SK-N-SH (cell line): ENCODE results near the gene RARA. TPM values are rescaled to one million over a fixed set of nuclear protein-coding genes. Genes with fewer than 3 reads are reported as not detected.

Source experiments
- CTCF ChIA-PET: fragments of 300-600, 350-600 bp; formaldehyde crosslinking; extraction: SDS; loops from one replicate; lab custom pipeline; 2021; lab: Yijun Ruan, JAX
- POLR2A ChIA-PET: fragments of 350-600 bp; sonication (Branson Sonifier 250); formaldehyde crosslinking; extraction: SDS; loops from one replicate; lab custom pipeline; 2020; ENCODE audit warnings: antibody characterized with exemption, inconsistent platforms; lab: Yijun Ruan, JAX
- DNase-seq: peaks from one replicate; pipeline ENCODE4 v3.0.0; 2012
- H2AFZ ChIP-seq: fragments of 200-600 bp; sonication (generic); 2 replicates; pipeline ENCODE4 v1.8.1; 2016; ENCODE audit warnings: antibody characterized with exemption, mild to moderate bottlenecking, low read depth
- H3F3A ChIP-seq: fragments of 200-600 bp; sonication (generic); replicated peaks from 2 replicates; pipeline ENCODE3; 2016; ENCODE audit warnings: antibody characterized with exemption, mild to moderate bottlenecking; ENCODE audit not compliant: insufficient read depth
- H3K27ac ChIP-seq, 2 experiments: fragments of 200-500 bp in 1 of 2; fragments of 200-600 bp in 1 of 2; sonication (Bioruptor generic) in 1 of 2; sonication (generic), shearing (Covaris generic) in 1 of 2; 2 replicates each; pipeline versions ENCODE4 v1.5.1 to v1.6.1; 2014 to 2016; ENCODE audit warnings: low read depth in 2 of 2, inconsistent platforms in 1 of 2, low read length in 1 of 2, mild to moderate bottlenecking in 1 of 2, mixed read lengths in 1 of 2
- H3K27me3 ChIP-seq: fragments of 200-600 bp; sonication (generic), shearing (Covaris generic); 2 replicates; pipeline ENCODE4 v1.6.1; 2016; ENCODE audit warnings: mixed run types; ENCODE audit not compliant: insufficient read depth
- H3K36me3 ChIP-seq, 2 experiments: fragments of 200-500 bp in 1 of 2; fragments of 200-600 bp in 1 of 2; sonication (Bioruptor generic) in 1 of 2; sonication (generic) in 1 of 2; replicated peaks in 1 of 2; 2 replicates each; pipeline versions ENCODE3 to v1.5.1; 2014 to 2016; ENCODE audit warnings: low read length in 1 of 2, mild to moderate bottlenecking in 1 of 2; ENCODE audit not compliant: insufficient read depth in 2 of 2, control insufficient read depth in 1 of 2
- H3K4me1 ChIP-seq, 2 experiments: fragments of 200-500 bp in 1 of 2; fragments of 200-600 bp in 1 of 2; sonication (Bioruptor generic) in 1 of 2; sonication (generic), shearing (Covaris generic) in 1 of 2; 2 replicates each; pipeline versions ENCODE4 v1.5.1 to v1.6.1; 2014 to 2016; ENCODE audit warnings: low read depth in 1 of 2, low read length in 1 of 2, mixed run types in 1 of 2; ENCODE audit not compliant: insufficient read depth in 2 of 2, control insufficient read depth in 1 of 2
- H3K4me2 ChIP-seq: fragments of 200-600 bp; sonication (generic), shearing (Covaris generic); 2 replicates; pipeline ENCODE4 v1.6.1; 2017; ENCODE audit warnings: mixed run types
- H3K4me3 ChIP-seq, 2 experiments: fragments of 200-500 bp in 1 of 2; fragments of 200-600 bp in 1 of 2; sonication (Bioruptor generic) in 1 of 2; sonication (generic), shearing (Covaris generic) in 1 of 2; 2 replicates each; pipeline versions ENCODE4 v1.5.1 to v1.8.1; 2014 to 2016; ENCODE audit warnings: low read depth in 2 of 2, inconsistent platforms in 1 of 2, low read length in 1 of 2, mild to moderate bottlenecking in 1 of 2, mixed read lengths in 1 of 2, moderate library complexity in 1 of 2
- H3K79me2 ChIP-seq: fragments of 200-600 bp; sonication (generic); 2 replicates; pipeline ENCODE4 v1.8.1; 2017; ENCODE audit warnings: mild to moderate bottlenecking; ENCODE audit not compliant: insufficient read depth
- H3K9ac ChIP-seq: fragments of 200-600 bp; sonication (generic); 2 replicates; pipeline ENCODE4 v1.6.1; 2017; ENCODE audit warnings: mixed run types
- H3K9me2 ChIP-seq: fragments of 200-600 bp; sonication (generic); 2 replicates; pipeline ENCODE4 v1.6.1; 2017; ENCODE audit warnings: mixed run types
- H3K9me3 ChIP-seq: fragments of 200-600 bp; sonication (generic); 2 replicates; pipeline ENCODE4 v1.6.1; 2017; ENCODE audit warnings: mixed run types, mild to moderate bottlenecking, moderate library complexity
- H4K20me1 ChIP-seq: fragments of 200-600 bp; sonication (generic); 2 replicates; pipeline ENCODE4 v1.6.1; 2017; ENCODE audit warnings: mild to moderate bottlenecking, mixed run types; ENCODE audit not compliant: insufficient read depth
- CHD2 ChIP-seq: fragments of 150-350 bp; IDR thresholded peaks from 2 replicates; pipeline ENCODE4 v1.6.1; 2018; ENCODE audit warnings: low read length; ENCODE audit not compliant: partially characterized antibody
- GATA2 ChIP-seq: sonication (generic); formaldehyde crosslinking; IDR thresholded peaks from 2 replicates; pipeline ENCODE4 v1.5.0; 2020; ENCODE audit warnings: mild to moderate bottlenecking, missing genetic modification reagents
- PBX3 ChIP-seq: IDR thresholded peaks from 2 replicates; pipeline ENCODE4; 2012
- RCOR1 ChIP-seq: fragments of 150-350 bp; IDR thresholded peaks from 2 replicates; pipeline ENCODE4 v1.6.1; 2017; ENCODE audit warnings: antibody characterized with exemption, low read length
- REST ChIP-seq: IDR thresholded peaks from 2 replicates; pipeline ENCODE4 v1.6.1; 2012; ENCODE audit warnings: mild to moderate bottlenecking, low read depth, low read length, moderate library complexity
- WGBS: methylation state at CpG from one replicate; pipeline ENCODE4 v1.1.6; 2017; ENCODE audit warnings: low lambda C conversion rate; 5-methylcytosine and 5-hydroxymethylcytosine counted together
- polyA plus RNA-seq, 3 experiments: library from polyadenylated mRNA; depleted of rRNA; stranded (reverse); fragments of >200 nt; gene quantifications; 2 replicates each; pipeline ENCODE4 v1.2.3, GENCODE V29; 2012
- TF ChIP-seq, protein P1 (sequence below): fragments of 150-350 bp; IDR thresholded peaks from 2 replicates; pipeline ENCODE4 v1.6.1; 2017; ENCODE audit warnings: antibody characterized with exemption, low read length, low read depth, borderline replicate concordance

RARA gene
- polyA plus RNA-seq, 1 of the 3 experiments (the other 2 are of a cell fraction) = 13.3 TPM

GRCh38 chr17:40349895-40350688 is 41.1 kb downstream of the RARA start:
- Histone ChIP-seq H3K4me2 (peak overlapping the region; percentile 33; the same call in 1 of the 2 replicates), H3K27ac (peak overlapping the region; percentile 39 to 99), H3K27me3 (no peaks in the 10 kb centered on the region), H3K79me2 (peaks cover 49% of the 10 kb centered on the region), H2AFZ (no peak overlapping the region), H3K4me1 (peaks cover 48 to 94% of the 10 kb centered on the region in 2 experiments), H3K9me2 (no peaks in the 10 kb centered on the region), H3K4me3 (no peak overlapping the region), H3F3A (peaks cover 5% of the 10 kb centered on the region), H4K20me1 (peaks cover 54% of the 10 kb centered on the region), H3K9me3 (no peaks in the 10 kb centered on the region), H3K36me3 (peaks cover 33 to 44% of the 10 kb centered on the region in 2 experiments), H3K9ac (0 out of 2 replicates have a peak overlapping the region, but pooled peaks have one; percentile 1)
- 56% methylated on average over 14 of the region's 19 CpGs for WGBS
- TF ChIP-seq REST (no peak), CHD2 (peak; percentile 43), GATA2 (CRISPR knock-in tag) (peak; percentile 47), RCOR1 (no peak), PBX3 (peak; percentile 67)
- TF ChIP-seq, protein P1, sequence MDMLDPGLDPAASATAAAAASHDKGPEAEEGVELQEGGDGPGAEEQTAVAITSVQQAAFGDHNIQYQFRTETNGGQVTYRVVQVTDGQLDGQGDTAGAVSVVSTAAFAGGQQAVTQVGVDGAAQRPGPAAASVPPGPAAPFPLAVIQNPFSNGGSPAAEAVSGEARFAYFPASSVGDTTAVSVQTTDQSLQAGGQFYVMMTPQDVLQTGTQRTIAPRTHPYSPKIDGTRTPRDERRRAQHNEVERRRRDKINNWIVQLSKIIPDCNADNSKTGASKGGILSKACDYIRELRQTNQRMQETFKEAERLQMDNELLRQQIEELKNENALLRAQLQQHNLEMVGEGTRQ = no peak
- ChIA-PET POLR2A (interaction anchor here (0.6 to 4.7 kb wide), 9 partner anchors 12 to 1339 kb away, joined by 3 to 24 read pairs (median 9); partner anchors contain the start of gene RARA), CTCF (interaction anchor here (2.4 to 57.6 kb wide), 5 partner anchors 18 to 208 kb away, joined by 9 to 1706 read pairs (median 191); partner anchors contain the start of genes CCR7, CDC6 and RARA)
- peak; percentile 79 for DNase-seq
